HG03432 (cell line): ENCODE measurements around the gene DGKQ.
A peak's percentile ranks its signal among the peaks of the same experiment; 100 is the strongest.

Experiments used
- ATAC-seq: cut with Tn5 transposase; IDR thresholded peaks from one replicate; pipeline ENCODE4 v1.9.1; 2021; ENCODE audit warnings: mild to moderate bottlenecking, moderate library complexity; ENCODE audit not compliant: unreplicated experiment

DGKQ gene

GRCh38 chr4:973431-974397 is at the start of gene DGKQ:
TSS of gene DGKQ (minus strand) at chr4:973569. CDS start at chr4:973482, 87 bp downstream.
- ATAC-seq = peak; percentile 66

- ATAC-seq = no peak
These were observed 49.3 kb upstream of the DGKQ start for GRCh38 chr4:1022739-1023066.

GRCh38 chr4:1022051-1022738 is 48.8 kb upstream of the DGKQ start:
- no peak for ATAC-seq

- ATAC-seq = peak; percentile 76
These were observed 48.1 kb upstream of the DGKQ start for GRCh38 chr4:1021386-1022050.

- ATAC-seq = no peak
These were observed 46.5 kb upstream of the DGKQ start for GRCh38 chr4:1019729-1020470.

GRCh38 chr4:1019320-1019719 is 46.0 kb upstream of the DGKQ start:
- ATAC-seq = no peak

- ATAC-seq = no peak
These were observed 45.0 kb upstream of the DGKQ start for GRCh38 chr4:1018147-1019020.

- no peak for ATAC-seq
These were observed 44.3 kb upstream of the DGKQ start for GRCh38 chr4:1017706-1018105.

GRCh38 chr4:1017211-1017610 is 43.8 kb upstream of the DGKQ start:
- no peak for ATAC-seq

GRCh38 chr4:1015746-1016145 is 42.4 kb upstream of the DGKQ start:
- no peak for ATAC-seq

- ATAC-seq = no peak
These were observed 41.8 kb upstream of the DGKQ start for GRCh38 chr4:1015179-1015578.

- ATAC-seq = no peak
These were observed 41.2 kb upstream of the DGKQ start for GRCh38 chr4:1014291-1015167.

- no peak for ATAC-seq
These were observed 40.1 kb upstream of the DGKQ start for GRCh38 chr4:1013225-1014073.

GRCh38 chr4:1012034-1012739 is 38.8 kb upstream of the DGKQ start:
- no peak for ATAC-seq

- no peak for ATAC-seq
These were observed 38.3 kb upstream of the DGKQ start for GRCh38 chr4:1011666-1012033.

GRCh38 chr4:1011022-1011665 is 37.8 kb upstream of the DGKQ start, which contains the start of gene FGFRL1:
TSS of gene FGFRL1 (plus strand) at chr4:1011626. CDS start at chr4:1012486, 860 bp downstream.
- ATAC-seq = peak; percentile 42
